ENCODE measurements around the gene DPH3. TPM values are rescaled to one million over a fixed set of nuclear protein-coding genes. Genes with fewer than 3 reads are reported as not detected.

The DPH3 gene
- total RNA-seq, 1 donor = 21.4 TPM

- no peaks in the 10 kb centered on the region for H4K20me1 ChIP-seq (ENCODE audit: insufficient read depth, low read length)
- H3K36me3 ChIP-seq (ENCODE audit: insufficient read depth, low read length) = no peaks in the 10 kb centered on the region
These were observed 14.9 kb downstream of the DPH3 start for GRCh38 chr3:16249886-16250285.

GRCh38 chr3:16249336-16249735 lies 15.4 kb downstream of the DPH3 start:
- no peaks in the 10 kb centered on the region for H3K36me3 ChIP-seq (ENCODE audit: insufficient read depth, low read length)
- TF ChIP-seq CTCF (IDR thresholded peaks at IDR 0.05; ENCODE audit: extremely low read depth, low read depth, low read length) = peak; percentile 58
- peaks cover 10% of the 10 kb centered on the region for H3K4me1 ChIP-seq (ENCODE audit: insufficient read depth, low read length)
- no peak overlapping the region for H3K4me3 ChIP-seq (ENCODE audit: insufficient read depth, low read length)
- H3K27ac ChIP-seq (ENCODE audit: low read depth, low read length) = no peak overlapping the region
- no peak overlapping the region for H2AFZ ChIP-seq (ENCODE audit: low read length)
- DNase-seq (ENCODE audit: insufficient read length, low spot score, missing footprints) = no peak
- H4K20me1 ChIP-seq (ENCODE audit: insufficient read depth, low read length) = no peaks in the 10 kb centered on the region
- H3K9me3 ChIP-seq (ENCODE audit: low read depth, low read length) = no peaks in the 10 kb centered on the region
- H3K27me3 ChIP-seq (ENCODE audit: insufficient read depth, low read length) = no peaks in the 10 kb centered on the region
- no peaks in the 10 kb centered on the region for H3K79me2 ChIP-seq (ENCODE audit: insufficient read depth, low read length)
- no peak overlapping the region for H3K4me2 ChIP-seq (ENCODE audit: insufficient read depth, low read length)

More at GRCh38 chr3:16249886-16250285, 14.9 kb downstream of the DPH3 start:
- no peaks in the 10 kb centered on the region for H3K27me3 ChIP-seq (ENCODE audit: insufficient read depth, low read length)
- H3K79me2 ChIP-seq (ENCODE audit: insufficient read depth, low read length) = no peaks in the 10 kb centered on the region
- H3K4me2 ChIP-seq (ENCODE audit: insufficient read depth, low read length) = no peak overlapping the region
- DNase-seq (ENCODE audit: insufficient read length, low spot score, missing footprints) = no peak
- H3K9me3 ChIP-seq (ENCODE audit: low read depth, low read length) = no peaks in the 10 kb centered on the region
- no peak overlapping the region for H3K27ac ChIP-seq (ENCODE audit: low read depth, low read length)
- peaks cover 6% of the 10 kb centered on the region for H3K4me1 ChIP-seq (ENCODE audit: insufficient read depth, low read length)
- H2AFZ ChIP-seq (ENCODE audit: low read length) = no peak overlapping the region
- H3K4me3 ChIP-seq (ENCODE audit: insufficient read depth, low read length) = no peak overlapping the region
- TF ChIP-seq CTCF (IDR thresholded peaks at IDR 0.05; ENCODE audit: extremely low read depth, low read depth, low read length) = no peak

GRCh38 chr3:16248556-16248955 lies 16.2 kb downstream of the DPH3 start:
- Histone ChIP-seq H3K4me2 (ENCODE audit: insufficient read depth, low read length) (no peak overlapping the region), H3K27ac (ENCODE audit: low read depth, low read length) (no peak overlapping the region), H2AFZ (ENCODE audit: low read length) (no peak overlapping the region), H3K79me2 (ENCODE audit: insufficient read depth, low read length) (no peaks in the 10 kb centered on the region), H3K36me3 (ENCODE audit: insufficient read depth, low read length) (no peaks in the 10 kb centered on the region), H3K9me3 (ENCODE audit: low read depth, low read length) (no peaks in the 10 kb centered on the region), H3K4me1 (ENCODE audit: insufficient read depth, low read length) (peaks cover 17% of the 10 kb centered on the region), H3K4me3 (ENCODE audit: insufficient read depth, low read length) (no peak overlapping the region), H3K27me3 (ENCODE audit: insufficient read depth, low read length) (no peaks in the 10 kb centered on the region), H4K20me1 (ENCODE audit: insufficient read depth, low read length) (no peaks in the 10 kb centered on the region)
- no peak for DNase-seq (ENCODE audit: insufficient read length, low spot score, missing footprints)
- no peak for TF ChIP-seq CTCF (IDR thresholded peaks at IDR 0.05; ENCODE audit: extremely low read depth, low read depth, low read length)

- H3K36me3 ChIP-seq (ENCODE audit: insufficient read depth, low read length) = no peaks in the 10 kb centered on the region
- no peak overlapping the region for H3K4me3 ChIP-seq (ENCODE audit: insufficient read depth, low read length)
- no peaks in the 10 kb centered on the region for H4K20me1 ChIP-seq (ENCODE audit: insufficient read depth, low read length)
- H3K4me1 ChIP-seq (ENCODE audit: insufficient read depth, low read length) = peaks cover 12% of the 10 kb centered on the region
- H3K27me3 ChIP-seq (ENCODE audit: insufficient read depth, low read length) = no peaks in the 10 kb centered on the region
- peak overlapping the region; percentile 55 for H2AFZ ChIP-seq (ENCODE audit: low read length)
- no peak overlapping the region for H3K27ac ChIP-seq (ENCODE audit: low read depth, low read length)
- TF ChIP-seq CTCF (IDR thresholded peaks at IDR 0.05; ENCODE audit: extremely low read depth, low read depth, low read length) = peak; percentile 95
- H3K79me2 ChIP-seq (ENCODE audit: insufficient read depth, low read length) = no peaks in the 10 kb centered on the region
- peak overlapping the region; percentile 16 for H3K4me2 ChIP-seq (ENCODE audit: insufficient read depth, low read length)
- H3K9me3 ChIP-seq (ENCODE audit: low read depth, low read length) = no peaks in the 10 kb centered on the region
- DNase-seq (ENCODE audit: insufficient read length, low spot score, missing footprints) = peak; percentile 80
These were observed 17.3 kb downstream of the DPH3 start for GRCh38 chr3:16247282-16248061.
